ENCODE results near the gene REPIN1.

The REPIN1 gene

GRCh38 chr7:150363370-150363769 is 5.3 kb upstream of the REPIN1 start:
- H3K4me3 ChIP-seq (ENCODE audit: low read depth, low read length): no peak overlapping the region
- in situ Hi-C loops (cut with HindIII; ENCODE audit: low sequenced_read_pairs): no loop called here
- TF ChIP-seq CTCF (IDR thresholded peaks at IDR 0.05; ENCODE audit: low read depth, low read length): no peak
- DNase-seq (ENCODE audit: low read depth, low spot score): no peak

- no peak for TF ChIP-seq CTCF (IDR thresholded peaks at IDR 0.05; ENCODE audit: low read depth, low read length)
- no peak overlapping the region for H3K4me3 ChIP-seq (ENCODE audit: low read depth, low read length)
- no peak for DNase-seq (ENCODE audit: low read depth, low spot score)
- in situ Hi-C loops (cut with HindIII; ENCODE audit: low sequenced_read_pairs): no loop called here
These were observed 4.8 kb upstream of the REPIN1 start for GRCh38 chr7:150363872-150364271.

- no peak for TF ChIP-seq CTCF (IDR thresholded peaks at IDR 0.05; ENCODE audit: low read depth, low read length)
- in situ Hi-C loops (cut with HindIII; ENCODE audit: low sequenced_read_pairs): no loop called here
- DNase-seq (ENCODE audit: low read depth, low spot score): no peak
- H3K4me3 ChIP-seq (ENCODE audit: low read depth, low read length): no peak overlapping the region
These were observed 3.4 kb upstream of the REPIN1 start for GRCh38 chr7:150365194-150365593.

GRCh38 chr7:150365673-150366398 is 2.8 kb upstream of the REPIN1 start:
- no peak for TF ChIP-seq CTCF (IDR thresholded peaks at IDR 0.05; ENCODE audit: low read depth, low read length)
- in situ Hi-C loops (cut with HindIII; ENCODE audit: low sequenced_read_pairs): no loop called here
- no peak overlapping the region for H3K4me3 ChIP-seq (ENCODE audit: low read depth, low read length)
- DNase-seq (ENCODE audit: low read depth, low spot score): no peak

GRCh38 chr7:150367677-150368095 is 936 bp upstream of the REPIN1 start:
- peak overlapping the region; percentile 74 for H3K4me3 ChIP-seq (ENCODE audit: low read depth, low read length)
- in situ Hi-C loops (cut with HindIII; ENCODE audit: low sequenced_read_pairs): no loop called here
- no peak for DNase-seq (ENCODE audit: low read depth, low spot score)
- TF ChIP-seq CTCF (IDR thresholded peaks at IDR 0.05; ENCODE audit: low read depth, low read length): no peak

GRCh38 chr7:150368884-150369747 is 494 bp downstream of the REPIN1 start:
- no peak for TF ChIP-seq CTCF (IDR thresholded peaks at IDR 0.05; ENCODE audit: low read depth, low read length)
- peak overlapping the region; percentile 74 for H3K4me3 ChIP-seq (ENCODE audit: low read depth, low read length)
- DNase-seq (ENCODE audit: low read depth, low spot score): peak; percentile 63
- in situ Hi-C loops (cut with HindIII; ENCODE audit: low sequenced_read_pairs): no loop called here
